Medulla oblongata (tissue), 1 donor: ENCODE data around the gene EGFR.

Experiments used
- DNase-seq: peaks from one replicate; pipeline ENCODE4 v3.0.0-alpha.2; 2015; ENCODE audit errors: extremely low spot score

The EGFR gene

DNA sequence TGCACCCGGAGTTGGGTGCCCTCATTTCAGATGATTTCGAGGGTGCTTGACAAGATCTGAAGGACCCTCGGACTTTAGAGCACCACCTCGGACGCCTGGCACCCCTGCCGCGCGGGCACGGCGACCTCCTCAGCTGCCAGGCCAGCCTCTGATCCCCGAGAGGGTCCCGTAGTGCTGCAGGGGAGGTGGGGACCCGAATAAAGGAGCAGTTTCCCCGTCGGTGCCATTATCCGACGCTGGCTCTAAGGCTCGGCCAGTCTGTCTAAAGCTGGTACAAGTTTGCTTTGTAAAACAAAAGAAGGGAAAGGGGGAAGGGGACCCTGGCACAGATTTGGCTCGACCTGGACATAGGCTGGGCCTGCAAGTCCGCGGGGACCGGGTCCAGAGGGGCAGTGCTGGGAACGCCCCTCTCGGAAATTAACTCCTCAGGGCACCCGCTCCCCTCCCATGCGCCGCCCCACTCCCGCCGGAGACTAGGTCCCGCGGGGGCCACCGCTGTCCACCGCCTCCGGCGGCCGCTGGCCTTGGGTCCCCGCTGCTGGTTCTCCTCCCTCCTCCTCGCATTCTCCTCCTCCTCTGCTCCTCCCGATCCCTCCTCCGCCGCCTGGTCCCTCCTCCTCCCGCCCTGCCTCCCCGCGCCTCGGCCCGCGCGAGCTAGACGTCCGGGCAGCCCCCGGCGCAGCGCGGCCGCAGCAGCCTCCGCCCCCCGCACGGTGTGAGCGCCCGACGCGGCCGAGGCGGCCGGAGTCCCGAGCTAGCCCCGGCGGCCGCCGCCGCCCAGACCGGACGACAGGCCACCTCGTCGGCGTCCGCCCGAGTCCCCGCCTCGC, at the start of gene EGFR:
EGFR (plus strand) TSS at position 657 of the 830 bp plus-strand sequence. CDS start 261 bp downstream, outside the sequence.
- peak; percentile 48 for DNase-seq

DNA sequence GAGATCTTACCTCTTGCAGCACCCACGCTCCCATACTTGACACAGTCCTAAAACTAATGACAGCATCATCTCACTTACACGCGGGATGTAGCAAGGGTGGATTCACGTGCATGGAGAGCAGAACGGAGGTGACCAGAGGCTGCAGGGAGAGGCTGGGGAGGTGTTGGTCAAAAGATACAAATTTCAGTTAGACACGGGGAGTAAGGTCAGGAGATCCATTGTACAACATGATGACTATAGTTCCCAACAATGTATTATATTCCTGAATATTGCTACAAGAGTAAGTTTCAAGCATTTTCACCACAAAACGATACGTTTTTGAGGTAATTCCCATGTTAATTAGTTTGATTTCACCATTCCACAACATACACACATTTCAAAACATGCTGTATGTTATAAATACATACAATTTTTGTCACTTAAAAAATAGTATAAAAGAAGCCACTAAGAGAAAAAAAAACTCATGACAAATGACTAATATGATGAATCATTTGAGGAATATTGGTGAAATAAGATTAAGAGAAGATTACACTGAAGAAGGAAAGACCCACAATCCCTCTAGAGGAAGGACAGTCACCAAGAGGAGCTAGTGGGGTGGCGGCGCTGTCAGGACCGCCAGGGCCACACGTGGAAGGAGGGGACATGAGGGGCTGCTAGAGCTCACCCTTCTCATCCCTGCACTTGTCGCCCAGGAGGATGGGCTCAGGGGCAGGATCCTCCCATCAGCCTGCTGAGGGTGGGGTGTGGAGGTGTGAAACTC, 49.4 kb upstream of the EGFR start:
- DNase-seq: no peak

DNA sequence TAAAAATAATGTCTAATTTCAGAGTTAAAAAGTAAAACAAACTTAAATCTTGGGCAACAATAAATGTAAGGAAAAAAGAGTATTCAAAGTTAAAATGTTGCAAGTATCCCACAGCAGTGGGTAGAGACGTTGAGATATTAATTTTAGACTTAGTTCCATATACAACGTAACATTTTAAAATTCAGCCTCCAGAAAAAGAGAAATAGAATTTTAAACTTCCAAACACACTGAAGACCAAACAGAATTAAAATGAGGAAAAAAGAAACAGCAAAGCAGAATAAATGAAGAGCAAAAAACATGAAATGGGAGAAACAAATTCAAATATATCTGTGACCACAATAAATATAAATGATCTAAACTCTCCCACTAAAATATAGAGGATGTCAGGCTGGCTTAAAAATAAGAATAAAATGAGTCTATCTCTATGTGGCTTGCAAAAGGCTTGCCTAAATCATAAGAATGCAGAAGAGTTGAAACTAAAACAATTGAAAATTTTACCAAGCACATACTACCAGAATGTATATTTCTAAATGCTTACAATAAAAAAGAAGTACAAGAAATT, 46.0 kb upstream of the EGFR start:
- DNase-seq: no peak

DNA sequence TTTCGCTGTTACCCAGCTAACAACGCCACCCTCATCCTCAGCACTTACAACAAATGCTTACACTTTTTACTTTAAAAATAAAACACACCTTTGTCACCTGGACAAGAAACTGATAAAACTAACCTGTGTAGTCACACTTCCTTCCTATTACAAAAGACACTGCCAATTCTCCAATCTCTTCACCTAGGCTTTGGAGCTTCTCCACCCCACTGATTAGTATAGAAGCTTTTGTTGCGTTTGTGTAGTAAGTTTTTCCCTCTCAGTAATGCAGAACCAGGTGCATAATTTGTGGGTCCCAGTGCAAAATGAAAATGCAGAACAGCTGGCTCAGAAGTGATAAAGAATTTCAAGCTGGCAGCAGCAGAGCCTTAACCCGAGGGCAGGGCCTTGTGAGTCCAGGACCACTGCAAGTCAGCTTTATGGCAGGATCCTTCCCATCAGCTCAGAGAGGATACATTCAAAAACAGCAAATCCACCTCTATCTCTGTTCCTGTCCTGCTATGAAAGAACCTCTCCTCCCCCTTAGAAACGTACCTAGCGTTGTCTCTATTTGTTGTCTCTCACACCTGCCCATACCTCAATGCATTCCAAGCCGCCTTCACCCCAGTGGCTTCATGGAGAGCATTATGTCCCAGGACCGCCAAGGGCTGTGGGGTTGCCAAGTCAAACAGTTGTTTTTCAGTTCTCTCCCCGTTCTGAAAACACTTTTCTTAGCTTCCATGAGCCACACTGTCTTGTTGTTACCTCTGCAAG, 40.3 kb upstream of the EGFR start:
- DNase-seq: no peak

DNA sequence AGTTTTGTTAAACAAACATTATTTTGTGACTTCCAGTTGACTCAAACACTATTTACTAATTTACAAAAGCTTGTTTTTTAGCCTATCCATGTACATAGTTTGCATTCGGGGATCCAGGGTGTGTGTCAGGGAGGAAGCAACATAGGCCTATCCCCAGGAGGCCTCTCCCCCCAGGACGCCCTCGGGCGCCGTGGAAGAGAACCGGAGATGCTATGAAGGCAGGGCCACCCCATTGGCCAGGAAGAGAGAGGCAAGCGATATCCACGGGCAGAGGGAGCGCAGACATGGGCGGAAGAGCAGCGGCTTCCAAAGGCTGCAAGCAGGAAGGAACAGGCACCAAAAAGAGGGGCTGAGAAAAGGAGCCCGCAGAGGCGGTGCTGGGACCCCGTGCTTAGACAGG, 38.3 kb upstream of the EGFR start:
- no peak for DNase-seq

DNA sequence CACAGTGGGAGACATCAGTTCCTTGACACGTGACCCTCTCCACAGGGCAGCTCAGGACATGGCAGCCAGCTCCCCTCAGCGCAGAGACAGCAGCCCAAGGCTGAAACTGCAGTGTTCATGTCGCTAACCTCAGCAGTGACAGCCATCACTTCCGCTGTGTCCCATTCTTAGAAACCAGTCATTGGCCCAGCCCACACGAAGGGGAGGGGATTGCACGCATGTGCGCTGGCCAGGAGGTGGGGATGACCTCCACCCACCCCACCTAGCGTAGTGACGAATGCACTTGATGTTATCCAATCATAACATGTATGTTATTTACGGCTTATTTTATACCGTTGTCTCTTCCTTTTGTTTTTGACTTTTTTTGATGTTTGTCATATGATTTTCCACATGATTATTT, 36.9 kb upstream of the EGFR start:
- DNase-seq: no peak

DNA sequence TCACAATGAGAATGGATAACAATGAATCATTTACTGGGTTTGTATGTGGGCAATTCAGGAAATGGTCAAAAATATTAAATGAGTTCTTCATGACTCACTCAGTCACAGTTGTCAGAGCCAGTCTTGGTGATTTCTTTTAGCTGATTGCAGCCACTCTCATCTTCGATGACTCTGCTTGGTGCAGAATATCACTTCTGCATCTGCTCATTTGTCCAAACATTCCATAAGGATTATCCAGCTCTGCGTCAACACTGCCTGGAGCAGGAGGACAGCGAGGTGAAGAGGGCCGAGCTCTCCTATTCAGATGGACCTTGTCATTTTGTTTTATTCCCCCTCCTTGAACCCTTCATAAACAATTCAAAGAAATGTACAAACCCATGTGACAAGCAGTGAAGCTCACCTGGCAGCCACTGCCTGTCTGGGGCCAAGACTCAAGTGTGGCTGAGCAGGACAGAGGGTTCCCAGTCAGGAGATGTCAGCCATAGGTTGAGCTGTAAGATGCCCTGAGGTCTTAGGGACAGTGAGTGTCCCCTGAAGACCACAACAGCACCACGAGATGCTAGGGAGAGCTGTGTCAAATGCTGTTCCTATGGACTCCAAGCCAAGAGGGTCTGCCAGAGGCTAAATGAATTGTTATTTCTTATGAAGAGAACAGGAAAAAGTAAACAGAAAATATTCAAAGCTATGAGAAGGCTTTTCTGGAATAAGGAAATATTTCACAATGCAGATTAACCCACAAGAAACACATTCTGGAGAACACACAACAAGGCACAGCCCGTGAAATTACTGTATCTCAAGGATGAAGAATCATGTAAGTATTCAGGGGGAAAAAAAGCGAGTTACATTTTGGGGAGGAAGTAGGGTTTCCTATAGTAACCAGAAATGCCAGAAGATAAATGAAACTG, 33.1 kb upstream of the EGFR start:
- no peak for DNase-seq

DNA sequence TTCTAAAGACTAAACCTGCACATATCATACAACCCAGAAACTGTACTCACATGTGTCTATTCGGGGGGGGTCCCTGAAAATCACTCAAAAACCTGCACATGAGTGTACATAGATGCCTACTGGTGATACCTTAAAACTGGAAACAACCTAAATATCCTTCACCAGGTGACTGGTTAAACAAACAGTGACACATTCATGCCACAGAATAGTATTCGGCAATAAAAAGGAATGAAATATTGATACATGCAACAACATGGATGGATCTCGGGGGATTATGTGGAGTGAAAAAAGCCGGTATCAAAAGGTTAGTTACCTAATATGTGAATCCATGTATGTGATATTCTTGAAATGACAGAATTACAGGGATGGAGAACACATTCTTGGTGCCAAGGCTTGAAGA, 32.1 kb upstream of the EGFR start:
- DNase-seq: no peak

DNA sequence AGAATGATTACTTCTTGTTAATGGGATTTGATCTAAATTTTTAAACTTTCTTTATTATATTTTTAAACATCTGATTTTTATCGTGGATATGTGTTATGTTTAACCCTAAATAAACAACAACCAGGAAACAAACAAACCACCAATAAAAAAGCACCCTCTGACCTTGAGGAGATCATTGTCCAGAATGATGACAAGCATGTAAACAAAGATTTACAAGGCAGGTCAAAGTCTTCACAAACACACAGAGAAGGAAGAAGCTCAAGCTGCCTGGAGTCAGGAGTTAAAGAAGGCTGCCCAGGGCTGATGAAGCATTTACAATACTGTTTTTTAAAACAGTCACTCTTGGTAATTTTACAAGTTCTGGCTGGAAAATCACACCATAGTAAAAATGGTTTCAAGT, 31.0 kb upstream of the EGFR start:
- DNase-seq: no peak

DNA sequence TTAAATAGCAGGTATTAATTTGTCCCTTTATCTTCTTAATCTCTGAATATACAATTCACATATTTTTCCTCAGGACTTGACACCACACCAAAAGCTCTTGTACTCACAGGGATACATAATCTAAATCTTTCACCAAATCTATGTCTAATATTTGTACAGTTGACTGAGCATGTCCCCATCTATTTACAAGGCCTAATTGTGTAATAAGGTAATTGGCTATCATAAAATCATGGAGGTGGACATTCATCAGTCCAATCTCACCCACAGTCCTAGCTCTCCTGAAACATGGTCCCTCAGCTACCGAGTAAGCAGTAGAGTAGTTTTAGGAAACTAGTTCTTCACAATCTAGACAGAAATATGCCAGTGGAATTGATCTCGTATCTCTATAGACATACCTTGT, 30.3 kb upstream of the EGFR start:
- DNase-seq: no peak

DNA sequence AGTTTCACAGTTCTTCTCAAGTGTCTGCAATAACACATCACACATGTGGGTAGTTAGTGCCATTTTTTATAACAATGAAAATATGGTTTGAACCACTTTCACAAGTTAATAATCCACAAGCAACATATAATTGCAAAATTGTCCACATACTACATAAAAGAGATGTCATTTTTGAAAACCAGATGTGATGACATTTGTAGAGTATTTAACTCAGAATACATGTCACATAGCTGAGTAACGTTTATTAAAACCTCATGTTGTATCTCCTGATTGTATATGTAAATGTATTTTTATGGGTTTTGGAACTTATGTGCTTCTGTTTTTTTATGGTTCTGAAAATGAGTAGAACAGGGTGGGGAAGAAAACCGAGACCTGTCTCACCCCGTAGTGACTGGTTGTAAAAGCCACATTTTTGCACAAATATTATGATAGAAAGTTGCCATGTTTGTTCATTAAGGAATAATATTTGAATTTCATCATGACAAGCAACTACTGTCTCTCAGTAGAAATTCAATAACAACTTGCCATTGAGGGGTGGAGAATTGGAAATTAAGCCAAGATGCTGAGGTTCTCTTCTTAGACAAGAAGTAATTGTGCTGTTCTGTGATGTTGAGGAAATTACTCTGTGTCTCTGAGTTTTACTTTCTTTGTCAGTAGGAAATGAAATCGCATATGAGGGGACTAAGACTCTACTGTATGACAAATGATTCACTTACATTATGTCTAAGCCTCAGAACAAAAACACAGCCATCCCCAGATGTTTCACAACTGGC, 29.2 kb upstream of the EGFR start:
- DNase-seq: no peak

DNA sequence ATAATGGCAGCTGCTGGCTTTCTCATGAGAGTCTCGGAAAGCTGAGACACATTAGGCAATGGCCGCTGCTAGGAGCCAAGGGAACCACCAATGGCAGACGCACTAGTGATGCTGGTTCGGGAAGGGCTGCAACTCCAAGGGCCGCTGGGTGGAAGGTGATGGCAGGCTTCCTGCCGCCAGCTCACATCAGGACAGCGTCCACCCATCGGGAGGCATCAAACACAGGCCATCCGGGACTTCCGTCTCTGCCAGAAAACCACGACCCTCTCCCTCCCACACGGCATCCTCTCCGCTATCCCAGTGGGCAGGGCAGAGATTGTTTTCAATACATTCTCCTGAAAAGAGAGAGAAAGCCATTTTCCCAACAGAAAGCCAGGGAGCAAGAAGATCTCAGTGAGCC, 27.5 kb upstream of the EGFR start:
- DNase-seq: no peak

DNA sequence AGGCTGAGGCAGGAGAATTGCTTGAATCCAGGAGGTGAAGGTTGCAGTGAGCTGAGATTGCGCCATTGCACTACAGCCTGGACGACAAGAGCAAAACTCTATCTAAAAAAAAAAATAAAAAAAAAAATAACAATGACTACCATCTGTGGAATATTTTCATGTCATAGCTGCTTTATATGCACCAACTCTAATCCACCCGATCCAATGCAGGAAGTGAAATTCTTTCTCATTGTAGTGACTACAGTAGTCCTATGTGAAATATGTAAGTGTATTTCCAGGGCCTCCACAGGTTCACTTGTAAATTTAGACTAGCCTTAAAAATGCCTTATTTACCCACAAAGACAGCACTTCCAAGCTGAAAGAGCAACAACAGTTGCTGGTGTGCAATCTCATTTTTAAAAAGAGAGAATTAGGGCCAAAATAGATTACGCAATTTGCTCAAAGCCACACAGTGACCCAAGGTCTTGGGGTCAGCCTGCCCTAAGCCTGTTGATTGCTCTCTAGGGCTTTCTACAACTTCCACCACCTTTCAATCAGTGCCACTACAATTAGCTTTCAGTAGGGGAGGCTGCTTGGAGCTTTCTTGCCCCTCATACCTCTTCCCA, 25.8 kb upstream of the EGFR start:
- no peak for DNase-seq

DNA sequence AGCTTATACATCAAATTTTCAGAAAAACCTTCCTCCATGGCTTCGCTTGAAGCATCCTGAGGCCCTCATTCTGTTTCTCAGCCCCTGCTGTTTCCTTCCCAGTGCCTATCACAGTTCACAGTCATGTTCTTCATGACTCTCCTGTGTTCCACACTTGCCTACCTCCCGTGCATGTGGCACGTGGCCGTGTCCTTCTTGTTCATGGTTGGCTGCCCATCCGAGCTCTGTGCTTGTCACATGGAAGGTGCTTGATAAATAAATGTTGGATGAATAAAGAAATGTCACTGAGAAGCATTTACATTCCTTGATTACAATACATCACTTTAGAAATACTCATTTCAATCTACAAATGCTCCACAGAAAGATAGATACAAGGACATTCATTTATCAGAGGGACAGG, 23.7 kb upstream of the EGFR start:
- no peak for DNase-seq

DNA sequence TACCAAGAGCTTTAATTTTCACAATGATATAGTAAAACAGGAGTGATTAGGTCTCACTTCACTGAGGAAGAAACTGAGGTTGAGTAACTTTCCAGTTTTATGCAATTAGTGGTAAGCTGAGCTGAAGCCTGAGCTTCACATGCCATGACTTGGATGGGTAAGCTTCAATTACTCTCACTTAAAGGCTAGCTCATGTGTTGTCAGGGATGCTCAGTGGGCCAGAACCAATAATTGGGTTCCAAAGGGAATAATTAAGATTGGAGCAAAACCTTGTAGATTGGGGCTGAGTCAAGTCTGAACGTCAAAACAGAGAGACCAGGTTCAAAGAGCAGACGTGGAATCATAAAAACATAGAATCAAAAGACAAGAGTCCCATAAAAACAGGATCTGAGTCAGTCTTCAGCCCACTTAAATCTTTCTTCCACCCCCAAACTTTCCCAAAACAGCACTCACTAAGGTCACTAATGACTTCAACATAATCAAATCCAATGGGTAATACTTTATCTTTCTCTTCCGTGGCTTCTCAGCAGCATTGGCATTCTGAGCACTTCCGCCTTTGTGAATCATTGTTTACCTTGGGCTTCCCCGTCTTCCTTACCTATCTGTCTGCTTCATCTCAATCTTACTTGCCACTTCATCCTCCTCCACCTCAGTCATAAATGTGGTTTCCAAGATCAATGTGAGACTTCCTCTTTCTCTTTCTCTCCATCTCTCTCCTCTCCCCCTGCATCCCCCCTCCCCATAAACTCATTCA, 23.0 kb upstream of the EGFR start:
- DNase-seq: no peak

DNA sequence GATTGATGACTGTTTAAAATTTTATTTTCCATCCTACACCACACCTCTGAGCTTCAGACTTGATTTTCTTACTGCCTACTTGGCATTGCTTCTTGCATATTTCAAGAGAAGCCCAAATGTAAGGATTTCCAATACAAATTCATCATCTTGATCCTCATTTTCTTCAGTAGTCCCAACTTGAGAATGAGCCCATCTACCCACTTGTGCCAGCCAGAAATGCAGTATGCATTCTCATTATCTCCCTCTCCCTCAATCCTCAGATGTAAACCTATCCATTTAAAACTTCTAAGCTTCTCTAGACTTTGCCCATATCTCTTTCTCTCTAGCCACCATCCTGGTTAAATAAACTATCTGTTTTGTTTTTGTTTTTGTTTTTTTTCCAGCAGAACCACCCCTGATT, 22.4 kb upstream of the EGFR start:
- no peak for DNase-seq

DNA sequence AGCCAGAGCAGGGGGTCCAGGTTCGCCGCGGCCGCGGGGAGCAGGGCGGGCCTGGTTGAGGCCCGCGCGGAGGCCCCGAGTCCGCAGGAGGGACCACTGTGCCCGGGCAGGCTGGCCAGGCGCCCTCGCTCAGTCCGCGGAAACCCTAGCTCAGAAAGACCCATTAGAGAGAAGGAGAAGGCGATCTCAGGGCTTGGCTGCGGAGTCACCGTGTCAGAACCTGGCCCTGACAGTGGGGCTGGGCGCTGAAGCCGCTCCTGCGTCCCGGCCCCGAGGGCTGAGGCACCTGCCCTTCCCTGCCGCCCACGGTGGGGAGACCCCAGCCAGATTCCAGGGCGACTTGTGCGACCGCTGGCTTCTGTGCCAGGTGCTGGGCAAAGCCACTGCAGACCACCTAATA, 14.2 kb upstream of the EGFR start:
- no peak for DNase-seq

DNA sequence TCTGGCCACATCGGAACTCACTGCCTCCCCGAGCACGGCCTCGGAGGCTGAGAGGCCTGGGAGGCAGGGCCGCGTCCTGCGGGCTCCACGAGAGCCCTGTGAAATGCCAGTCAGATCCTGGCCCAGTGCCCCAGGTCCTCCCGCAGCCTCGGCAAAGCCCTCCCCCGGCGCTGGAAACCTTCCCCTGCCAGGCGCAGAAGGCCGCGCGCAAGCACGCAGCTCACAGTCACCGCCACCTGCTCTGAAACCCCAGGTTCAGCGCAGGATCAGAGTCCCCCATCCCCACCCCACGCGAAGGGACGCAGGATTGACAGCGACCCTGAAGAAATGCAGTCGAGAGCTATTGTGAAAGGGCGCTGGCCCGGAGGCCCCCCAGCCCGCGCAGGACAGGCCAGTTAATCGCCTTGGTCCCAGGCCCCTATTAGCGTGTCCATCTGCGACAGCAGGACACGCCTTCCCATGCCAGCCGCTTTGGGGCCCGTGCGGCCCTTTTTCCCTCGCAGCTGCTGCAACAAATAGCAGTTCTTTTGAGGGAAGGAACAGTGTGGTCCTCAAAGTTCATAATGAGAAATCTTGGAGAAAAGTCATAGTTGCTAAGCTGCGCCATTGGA, 13.5 kb upstream of the EGFR start:
- DNase-seq: no peak

DNA sequence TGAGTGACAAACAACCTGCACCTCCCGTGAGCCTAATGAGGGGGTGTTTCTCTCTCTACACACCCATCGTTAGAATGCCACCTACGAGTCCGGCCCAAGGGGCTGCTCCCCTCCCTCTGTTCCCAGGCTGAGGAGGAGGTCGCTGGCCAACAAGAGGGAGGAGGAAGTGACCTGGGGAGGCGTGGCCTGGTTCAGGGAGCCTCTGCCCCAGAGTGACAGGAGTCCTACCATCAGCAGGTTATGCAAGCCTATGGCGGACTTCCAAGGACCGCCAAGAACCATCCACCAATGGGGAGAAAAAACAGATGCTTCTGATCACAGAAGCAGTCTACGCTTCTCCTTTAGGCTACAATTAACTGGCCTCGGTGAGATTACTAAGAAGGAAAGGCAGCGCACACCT, 12.3 kb upstream of the EGFR start:
- DNase-seq: no peak
